GM23338 (cell line): Measurements from ENCODE around the gene CELA3A.

Source experiments
- CTCF ChIP-seq, 2 experiments: fragments of 200-600 bp in 1 of 2; sonication (generic) in 1 of 2; conservative IDR thresholded peaks; 2 replicates each; pipeline versions ENCODE4 v1.5.1 to v1.6.1; 2016 to 2017; ENCODE audit warnings: antibody characterized with exemption in 2 of 2, low read depth in 2 of 2, mild to moderate bottlenecking in 2 of 2, moderate library complexity in 1 of 2
- ETS1 ChIP-seq: IDR thresholded peaks from 2 replicates; pipeline ENCODE4 v1.6.1; 2016; ENCODE audit warnings: antibody characterized with exemption
- REST ChIP-seq: IDR thresholded peaks from one replicate; pipeline ENCODE4 v1.6.1; 2018; ENCODE audit warnings: antibody characterized with exemption; ENCODE audit not compliant: unreplicated experiment

GRCh38 chr1:22048351-22049192 lies 47.1 kb downstream of the CELA3A start:
- no peak for TF ChIP-seq ETS1
- TF ChIP-seq CTCF (conservative IDR thresholded peaks at IDR 0.05; ENCODE audit: low read depth in 2 of 2), result no peak
- no peak for TF ChIP-seq REST
